ENCODE measurements around the gene NOP16. TPM values are rescaled to one million over a fixed set of nuclear protein-coding genes. Genes with fewer than 3 reads are reported as not detected.

The NOP16 gene
- total and polyA plus RNA-seq, 11 donors = 9.3 to 83.4 (median 15.9) TPM

DNA sequence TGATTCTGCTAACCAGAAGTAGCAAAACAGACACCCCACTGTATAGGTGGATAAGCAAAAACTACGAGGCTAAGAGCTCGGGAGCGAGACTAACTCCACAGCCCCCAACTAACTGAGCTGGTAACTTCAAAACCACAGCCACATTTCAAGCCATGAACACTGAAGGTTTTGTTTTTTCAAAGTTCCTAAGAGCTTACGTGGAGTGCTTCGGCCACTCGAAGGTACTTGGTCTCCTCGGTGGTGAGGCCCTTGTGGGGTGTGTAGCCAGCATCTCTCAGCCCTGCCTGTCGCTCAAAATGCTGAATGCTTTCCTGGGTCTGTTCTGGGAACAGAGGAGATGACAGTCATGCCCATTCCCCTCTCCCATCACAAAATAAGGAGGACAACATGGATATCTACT, 38.0 kb downstream of the NOP16 start:
- intact Hi-C loops (cut with DNase I) = no loop called here
- Histone ChIP-seq H3K36me3 (peaks cover 2 to 100% (median 98%) of the 10 kb centered on the region in 9 donors), H3K4me1 (no peaks in the 10 kb centered on the region), H3K27ac (no peak overlapping the region), H3K9me3 (no peaks in the 10 kb centered on the region), H3K27me3 (no peaks in the 10 kb centered on the region), H3K4me3 (no peak overlapping the region)
- WGBS, 4 donors = 92 to 96% (median 96%) methylated on average over 8 of the region's 8 CpGs
- TF ChIP-seq, protein P1, sequence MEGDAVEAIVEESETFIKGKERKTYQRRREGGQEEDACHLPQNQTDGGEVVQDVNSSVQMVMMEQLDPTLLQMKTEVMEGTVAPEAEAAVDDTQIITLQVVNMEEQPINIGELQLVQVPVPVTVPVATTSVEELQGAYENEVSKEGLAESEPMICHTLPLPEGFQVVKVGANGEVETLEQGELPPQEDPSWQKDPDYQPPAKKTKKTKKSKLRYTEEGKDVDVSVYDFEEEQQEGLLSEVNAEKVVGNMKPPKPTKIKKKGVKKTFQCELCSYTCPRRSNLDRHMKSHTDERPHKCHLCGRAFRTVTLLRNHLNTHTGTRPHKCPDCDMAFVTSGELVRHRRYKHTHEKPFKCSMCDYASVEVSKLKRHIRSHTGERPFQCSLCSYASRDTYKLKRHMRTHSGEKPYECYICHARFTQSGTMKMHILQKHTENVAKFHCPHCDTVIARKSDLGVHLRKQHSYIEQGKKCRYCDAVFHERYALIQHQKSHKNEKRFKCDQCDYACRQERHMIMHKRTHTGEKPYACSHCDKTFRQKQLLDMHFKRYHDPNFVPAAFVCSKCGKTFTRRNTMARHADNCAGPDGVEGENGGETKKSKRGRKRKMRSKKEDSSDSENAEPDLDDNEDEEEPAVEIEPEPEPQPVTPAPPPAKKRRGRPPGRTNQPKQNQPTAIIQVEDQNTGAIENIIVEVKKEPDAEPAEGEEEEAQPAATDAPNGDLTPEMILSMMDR (IDR thresholded peaks at IDR 0.05) = no peak
- TF ChIP-seq POLR2A (IDR thresholded peaks at IDR 0.05) = no peak
- DNase-seq = no peak
- no peak for ATAC-seq

DNA sequence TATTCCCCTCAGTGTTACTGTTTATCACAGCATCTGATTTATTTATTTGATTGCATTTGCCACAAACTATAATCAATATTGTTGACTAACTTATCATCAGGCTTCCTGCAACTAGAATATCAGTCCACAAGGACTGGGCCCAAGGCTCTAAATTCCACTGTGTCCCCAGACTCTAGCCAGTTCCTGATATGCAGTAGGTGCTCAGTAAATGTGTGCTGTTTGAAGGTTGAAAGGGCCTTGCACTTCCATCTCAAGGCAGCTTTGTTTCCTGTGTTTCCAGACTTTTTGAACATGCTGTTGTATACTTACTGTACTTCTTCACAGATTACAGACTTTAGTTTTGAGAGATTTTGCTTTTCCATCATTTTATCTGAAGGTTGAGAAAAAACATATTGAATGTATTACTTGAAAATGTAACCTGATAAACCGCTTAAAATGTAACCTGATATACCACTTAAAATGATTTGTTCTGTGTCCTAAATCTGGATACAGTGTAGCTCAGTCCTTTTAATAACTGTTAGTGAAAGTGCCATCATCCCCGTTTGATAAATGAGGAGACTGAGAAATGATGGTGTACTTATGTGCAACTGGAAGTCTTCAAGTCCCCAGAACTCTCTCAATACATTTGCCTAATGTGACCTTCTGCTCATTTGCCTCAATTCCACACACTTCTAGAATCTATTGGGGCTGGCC, 45.5 kb downstream of the NOP16 start:
- Histone ChIP-seq H3K27ac (no peak overlapping the region), H3K27me3 (no peaks in the 10 kb centered on the region), H3K36me3 (peaks cover 0 to 65% (median 37%) of the 10 kb centered on the region in 9 donors), H3K9me3 (no peaks in the 10 kb centered on the region), H3K4me3 (no peak overlapping the region), H3K4me1 (no peaks in the 10 kb centered on the region)
- ATAC-seq (no peak), DNase-seq (no peak)
- TF ChIP-seq, protein P1 (IDR thresholded peaks at IDR 0.05) = no peak
- TF ChIP-seq POLR2A (IDR thresholded peaks at IDR 0.05) = no peak
- WGBS, 4 donors = 47 to 59% (median 52%) methylated on average over 2 of the region's 2 CpGs
- intact Hi-C loops (cut with DNase I) = no loop called here

DNA sequence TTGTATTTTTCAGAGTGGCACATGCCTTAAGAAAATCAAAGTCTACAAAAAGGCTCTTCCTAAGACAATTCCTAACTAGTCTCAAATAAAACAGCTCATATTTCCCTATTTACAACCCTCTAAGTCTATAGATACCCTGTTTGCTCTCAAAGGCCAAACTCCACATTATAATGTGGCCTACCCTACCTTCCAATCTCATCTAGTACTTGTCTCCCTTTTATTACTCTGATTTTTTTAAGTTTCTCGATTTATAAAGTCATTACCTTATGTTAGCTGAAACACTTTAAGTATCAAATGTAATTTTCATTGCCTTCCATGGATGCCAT, 46.3 kb downstream of the NOP16 start:
- Histone ChIP-seq H3K27ac (no peak overlapping the region), H3K9me3 (no peaks in the 10 kb centered on the region), H3K36me3 (peaks cover 0 to 65% (median 37%) of the 10 kb centered on the region in 9 donors), H3K4me1 (no peaks in the 10 kb centered on the region), H3K4me3 (no peak overlapping the region), H3K27me3 (no peaks in the 10 kb centered on the region)
- TF ChIP-seq, protein P1 (IDR thresholded peaks at IDR 0.05) = no peak
- TF ChIP-seq POLR2A (IDR thresholded peaks at IDR 0.05) = no peak
- ATAC-seq (no peak), DNase-seq (no peak)
- intact Hi-C loops (cut with DNase I) = no loop called here
- 94 to 96% (median 95%) methylated on average over 1 of the region's 1 CpG for WGBS, 4 donors

DNA sequence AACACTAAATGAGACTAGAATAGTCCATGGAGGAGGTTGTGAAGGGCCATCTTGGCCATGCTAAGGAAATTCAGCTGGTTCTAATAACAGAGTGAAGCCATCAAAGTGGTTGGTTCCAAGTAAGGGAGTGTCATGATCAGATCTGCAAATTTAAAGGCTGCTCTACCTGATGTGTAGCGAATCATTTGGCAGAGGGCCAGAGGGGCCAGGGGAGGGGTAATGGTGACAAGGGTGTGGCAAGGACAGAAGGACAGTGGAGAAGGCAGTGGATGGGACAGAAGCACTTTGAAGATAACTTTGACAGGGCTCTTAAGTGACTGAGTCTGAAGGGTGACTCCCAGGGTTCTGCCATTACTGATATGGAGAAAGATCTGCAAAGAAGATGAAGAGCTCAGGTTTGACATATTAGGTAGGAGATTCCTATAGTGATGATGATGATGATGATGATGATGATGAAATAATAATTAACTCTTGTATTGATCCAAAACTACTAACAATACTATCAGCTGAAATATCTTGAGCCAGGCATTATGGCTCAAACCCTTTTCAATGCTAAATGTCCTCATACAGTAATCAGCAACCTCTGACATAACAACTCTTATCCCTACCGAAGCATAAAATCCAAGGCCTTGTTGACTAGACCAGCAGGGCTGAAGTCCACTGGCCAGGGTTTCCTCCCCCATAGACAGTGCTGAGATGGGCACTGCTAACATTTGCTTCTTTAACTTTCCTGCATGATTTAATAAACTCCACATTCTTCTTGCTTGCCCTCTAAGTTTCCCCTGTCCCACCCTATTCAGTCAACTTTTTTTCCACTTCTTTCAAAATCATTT, 46.9 kb downstream of the NOP16 start:
- Histone ChIP-seq H3K9me3 (no peaks in the 10 kb centered on the region), H3K27ac (no peak overlapping the region), H3K27me3 (no peaks in the 10 kb centered on the region), H3K36me3 (peaks cover 0 to 65% (median 37%) of the 10 kb centered on the region in 9 donors), H3K4me1 (no peaks in the 10 kb centered on the region), H3K4me3 (no peak overlapping the region)
- intact Hi-C loops (cut with DNase I) = no loop called here
- no peak for DNase-seq
- ATAC-seq = no peak
- no peak for TF ChIP-seq POLR2A (IDR thresholded peaks at IDR 0.05)
- TF ChIP-seq, protein P1 (IDR thresholded peaks at IDR 0.05) = no peak
- 76 to 95% (median 89%) methylated on average over 2 of the region's 2 CpGs for WGBS, 4 donors
